SK-N-SH (cell line): ENCODE measurements around the gene PBX2. TPM values are rescaled to one million over a fixed set of nuclear protein-coding genes. Genes with fewer than 3 reads are reported as not detected.

Experiments used
- CTCF ChIA-PET: fragments of 300-600, 350-600 bp; formaldehyde crosslinking; extraction: SDS; loops from one replicate; lab custom pipeline; 2021; lab: Yijun Ruan, JAX
- POLR2A ChIA-PET: fragments of 350-600 bp; sonication (Branson Sonifier 250); formaldehyde crosslinking; extraction: SDS; loops from one replicate; lab custom pipeline; 2020; ENCODE audit warnings: antibody characterized with exemption, inconsistent platforms; lab: Yijun Ruan, JAX
- DNase-seq: peaks from one replicate; pipeline ENCODE4 v3.0.0; 2012
- H2AFZ ChIP-seq: fragments of 200-600 bp; sonication (generic); 2 replicates; pipeline ENCODE4 v1.8.1; 2016; ENCODE audit warnings: antibody characterized with exemption, mild to moderate bottlenecking, low read depth
- H3F3A ChIP-seq: fragments of 200-600 bp; sonication (generic); replicated peaks from 2 replicates; pipeline ENCODE3; 2016; ENCODE audit warnings: antibody characterized with exemption, mild to moderate bottlenecking; ENCODE audit not compliant: insufficient read depth
- H3K27ac ChIP-seq, 2 experiments: fragments of 200-500 bp in 1 of 2; fragments of 200-600 bp in 1 of 2; sonication (Bioruptor generic) in 1 of 2; sonication (generic), shearing (Covaris generic) in 1 of 2; 2 replicates each; pipeline versions ENCODE4 v1.5.1 to v1.6.1; 2014 to 2016; ENCODE audit warnings: low read depth in 2 of 2, inconsistent platforms in 1 of 2, low read length in 1 of 2, mild to moderate bottlenecking in 1 of 2, mixed read lengths in 1 of 2
- H3K27me3 ChIP-seq: fragments of 200-600 bp; sonication (generic), shearing (Covaris generic); 2 replicates; pipeline ENCODE4 v1.6.1; 2016; ENCODE audit warnings: mixed run types; ENCODE audit not compliant: insufficient read depth
- H3K36me3 ChIP-seq, 2 experiments: fragments of 200-500 bp in 1 of 2; fragments of 200-600 bp in 1 of 2; sonication (Bioruptor generic) in 1 of 2; sonication (generic) in 1 of 2; replicated peaks in 1 of 2; 2 replicates each; pipeline versions ENCODE3 to v1.5.1; 2014 to 2016; ENCODE audit warnings: low read length in 1 of 2, mild to moderate bottlenecking in 1 of 2; ENCODE audit not compliant: insufficient read depth in 2 of 2, control insufficient read depth in 1 of 2
- H3K4me1 ChIP-seq, 2 experiments: fragments of 200-500 bp in 1 of 2; fragments of 200-600 bp in 1 of 2; sonication (Bioruptor generic) in 1 of 2; sonication (generic), shearing (Covaris generic) in 1 of 2; 2 replicates each; pipeline versions ENCODE4 v1.5.1 to v1.6.1; 2014 to 2016; ENCODE audit warnings: low read depth in 1 of 2, low read length in 1 of 2, mixed run types in 1 of 2; ENCODE audit not compliant: insufficient read depth in 2 of 2, control insufficient read depth in 1 of 2
- H3K4me2 ChIP-seq: fragments of 200-600 bp; sonication (generic), shearing (Covaris generic); 2 replicates; pipeline ENCODE4 v1.6.1; 2017; ENCODE audit warnings: mixed run types
- H3K4me3 ChIP-seq, 2 experiments: fragments of 200-500 bp in 1 of 2; fragments of 200-600 bp in 1 of 2; sonication (Bioruptor generic) in 1 of 2; sonication (generic), shearing (Covaris generic) in 1 of 2; 2 replicates each; pipeline versions ENCODE4 v1.5.1 to v1.8.1; 2014 to 2016; ENCODE audit warnings: low read depth in 2 of 2, inconsistent platforms in 1 of 2, low read length in 1 of 2, mild to moderate bottlenecking in 1 of 2, mixed read lengths in 1 of 2, moderate library complexity in 1 of 2
- H3K79me2 ChIP-seq: fragments of 200-600 bp; sonication (generic); 2 replicates; pipeline ENCODE4 v1.8.1; 2017; ENCODE audit warnings: mild to moderate bottlenecking; ENCODE audit not compliant: insufficient read depth
- H3K9ac ChIP-seq: fragments of 200-600 bp; sonication (generic); 2 replicates; pipeline ENCODE4 v1.6.1; 2017; ENCODE audit warnings: mixed run types
- H3K9me2 ChIP-seq: fragments of 200-600 bp; sonication (generic); 2 replicates; pipeline ENCODE4 v1.6.1; 2017; ENCODE audit warnings: mixed run types
- H3K9me3 ChIP-seq: fragments of 200-600 bp; sonication (generic); 2 replicates; pipeline ENCODE4 v1.6.1; 2017; ENCODE audit warnings: mixed run types, mild to moderate bottlenecking, moderate library complexity
- H4K20me1 ChIP-seq: fragments of 200-600 bp; sonication (generic); 2 replicates; pipeline ENCODE4 v1.6.1; 2017; ENCODE audit warnings: mild to moderate bottlenecking, mixed run types; ENCODE audit not compliant: insufficient read depth
- FOXJ3 ChIP-seq: sonication (generic); formaldehyde crosslinking; IDR thresholded peaks from 2 replicates; pipeline ENCODE4 v1.5.1; 2020; ENCODE audit warnings: mild to moderate bottlenecking, missing genetic modification reagents
- FOXM1 ChIP-seq: IDR thresholded peaks from 2 replicates; pipeline ENCODE4 v1.4.0; 2012; ENCODE audit warnings: low read depth, mild to moderate bottlenecking
- GATA2 ChIP-seq: sonication (generic); formaldehyde crosslinking; IDR thresholded peaks from 2 replicates; pipeline ENCODE4 v1.5.0; 2020; ENCODE audit warnings: mild to moderate bottlenecking, missing genetic modification reagents
- IRF3 ChIP-seq: fragments of 150-350 bp; IDR thresholded peaks from 2 replicates; pipeline ENCODE4 v1.6.1; 2016; ENCODE audit warnings: mild to moderate bottlenecking, low read depth, low read length
- MAX ChIP-seq: IDR thresholded peaks from 2 replicates; pipeline ENCODE4 v1.4.0; 2012; ENCODE audit warnings: low read depth
- MXI1 ChIP-seq: IDR thresholded peaks from 2 replicates; pipeline ENCODE4 v1.6.1; 2012; ENCODE audit warnings: mild to moderate bottlenecking, low read depth, low read length, improper control_type of control experiment
- NFIC ChIP-seq: IDR thresholded peaks from 2 replicates; pipeline ENCODE4 v1.4.0; 2012; ENCODE audit warnings: borderline replicate concordance
- NRF1 ChIP-seq: IDR thresholded peaks from 2 replicates; pipeline ENCODE4 v1.6.1; 2012; ENCODE audit warnings: low read depth, mild to moderate bottlenecking, low read length
- RAD21 ChIP-seq: IDR thresholded peaks from 2 replicates; pipeline ENCODE4 v1.6.1; 2012; ENCODE audit warnings: mild to moderate bottlenecking, low read length
- RCOR1 ChIP-seq: fragments of 150-350 bp; IDR thresholded peaks from 2 replicates; pipeline ENCODE4 v1.6.1; 2017; ENCODE audit warnings: antibody characterized with exemption, low read length
- REST ChIP-seq: IDR thresholded peaks from 2 replicates; pipeline ENCODE4 v1.6.1; 2012; ENCODE audit warnings: mild to moderate bottlenecking, low read depth, low read length, moderate library complexity
- RFX5 ChIP-seq: IDR thresholded peaks from 2 replicates; pipeline ENCODE4 v1.6.1; 2012; ENCODE audit warnings: mild to moderate bottlenecking, improper control_type of control experiment, low read length
- SIN3A ChIP-seq: IDR thresholded peaks from 2 replicates; pipeline ENCODE4 v1.6.1; 2012; ENCODE audit warnings: low read depth, mild to moderate bottlenecking, low read length, moderate library complexity, borderline replicate concordance
- TCF12 ChIP-seq: IDR thresholded peaks from 2 replicates; pipeline ENCODE4 v1.4.0; 2012
- TEAD4 ChIP-seq: IDR thresholded peaks from 2 replicates; pipeline ENCODE4 v1.4.0; 2012; ENCODE audit warnings: mild to moderate bottlenecking, borderline replicate concordance; ENCODE audit not compliant: insufficient read depth
- USF1 ChIP-seq: IDR thresholded peaks from 2 replicates; pipeline ENCODE4 v1.4.0; 2012; ENCODE audit warnings: low read depth, borderline replicate concordance
- USF2 ChIP-seq: fragments of 150-350 bp; IDR thresholded peaks from 2 replicates; pipeline ENCODE4 v1.6.1; 2017; ENCODE audit warnings: antibody characterized with exemption, low read length, low read depth, borderline replicate concordance
- YY1 ChIP-seq: IDR thresholded peaks from 2 replicates; pipeline ENCODE4 v1.4.0; 2012; ENCODE audit warnings: low read depth, mild to moderate bottlenecking
- ZBTB33 ChIP-seq: IDR thresholded peaks from 2 replicates; pipeline ENCODE4 v1.4.0; 2012; ENCODE audit warnings: low read depth, borderline replicate concordance
- WGBS: methylation state at CpG from one replicate; pipeline ENCODE4 v1.1.6; 2017; ENCODE audit warnings: low lambda C conversion rate; 5-methylcytosine and 5-hydroxymethylcytosine counted together
- polyA plus RNA-seq, 3 experiments: library from polyadenylated mRNA; depleted of rRNA; stranded (reverse); fragments of >200 nt; gene quantifications; 2 replicates each; pipeline ENCODE4 v1.2.3, GENCODE V29; 2012

Gene PBX2
- polyA plus RNA-seq, 1 of the 3 experiments (the other 2 are of a cell fraction), result 74.5 TPM

- H3K4me3 ChIP-seq, result no peak overlapping the region
- POLR2A ChIA-PET, result interaction anchor here (1.6 to 2.2 kb wide), 2 partner anchors 17 to 66 kb away, joined by 4 to 16 read pairs; partner anchors contain the start of gene ATF6B
These were observed 4.4 kb upstream of the PBX2 start for GRCh38 chr6:32194388-32194787.

More at GRCh38 chr6:32194388-32194787, 4.4 kb upstream of the PBX2 start:
- Histone ChIP-seq H2AFZ (no peak overlapping the region), H3K27ac (peak overlapping the region in 1 of 2 experiments; percentile 100; a peak in 2 of 4 replicates), H3K9me2 (no peaks in the 10 kb centered on the region), H3K9ac (no peak overlapping the region), H3K4me2 (peak overlapping the region; percentile 88), H3K4me1 (peaks cover 6 to 26% of the 10 kb centered on the region in 2 experiments; a peak in 1 of 4 replicates), H4K20me1 (no peaks in the 10 kb centered on the region), H3F3A (peaks cover 15% of the 10 kb centered on the region), H3K79me2 (peaks cover 3% of the 10 kb centered on the region), H3K27me3 (no peaks in the 10 kb centered on the region), H3K36me3 (no peaks in the 10 kb centered on the region), H3K9me3 (no peaks in the 10 kb centered on the region)
- TF ChIP-seq MXI1 (no peak), TEAD4 (no peak), ZBTB33 (no peak), USF2 (no peak), SIN3A (no peak), USF1 (no peak), IRF3 (no peak), YY1 (no peak), FOXM1 (no peak), NFIC (no peak), MAX (no peak), GATA2 (no peak), RAD21 (no peak), REST (no peak), RFX5 (no peak), NRF1 (no peak), FOXJ3 (CRISPR knock-in tag) (no peak), RCOR1 (no peak), TCF12 (no peak)
- CTCF ChIA-PET, result interaction anchor here (0.9 to 2.3 kb wide), 5 partner anchors 12 to 644 kb away, joined by 3 to 17 read pairs (median 5); partner anchors contain the start of genes ATF6B, FKBPL and TAP2
- DNase-seq, result no peak
- WGBS, result 88% methylated on average over 4 of the region's 4 CpGs
